Suprapubic skin (tissue), 4 donors: ENCODE data around the gene TP73. TPM values are rescaled to one million over a fixed set of nuclear protein-coding genes. Genes with fewer than 3 reads are reported as not detected.

Experiments used
- DNase-seq, 2 donors: peaks; one replicate each; pipeline ENCODE4 v3.0.0-alpha.2; 2019; ENCODE audit warnings: low spot score in 2 of 2
- H3K27ac ChIP-seq: fragments of 200-600 bp; sonication (generic); one replicate; pipeline ENCODE4 v1.5.1; 2019
- H3K27me3 ChIP-seq: fragments of 200-600 bp; sonication (generic); one replicate; pipeline ENCODE4 v1.5.1; 2019
- H3K36me3 ChIP-seq: fragments of 200-600 bp; sonication (generic); one replicate; pipeline ENCODE4 v1.5.1; 2019
- H3K4me1 ChIP-seq: fragments of 200-600 bp; sonication (generic); one replicate; pipeline ENCODE4 v1.5.1; 2019
- H3K4me3 ChIP-seq: fragments of 200-600 bp; sonication (generic); one replicate; pipeline ENCODE4 v1.5.1; 2019; ENCODE audit warnings: mild to moderate bottlenecking
- H3K9me3 ChIP-seq: fragments of 200-600 bp; sonication (generic); one replicate; pipeline ENCODE4 v1.5.1; 2019
- CTCF ChIP-seq, 2 donors: fragments of 200-600 bp in 1 of 2; fragments of 450-650 bp in 1 of 2; sonication (generic) in 1 of 2; IDR thresholded peaks; one replicate each; pipeline ENCODE4 v1.5.1; 2016 to 2019; ENCODE audit warnings: antibody characterized with exemption in 2 of 2, mild to moderate bottlenecking in 1 of 2, moderate library complexity in 1 of 2
- EP300 ChIP-seq: sonication (generic); formaldehyde crosslinking; IDR thresholded peaks from one replicate; pipeline ENCODE4 v1.6.1; 2017; ENCODE audit warnings: antibody characterized with exemption
- POLR2A ChIP-seq, 2 donors: fragments of 450-650 bp; IDR thresholded peaks; one replicate each; pipeline ENCODE4 v1.6.1; 2017; ENCODE audit warnings: antibody characterized with exemption in 2 of 2, mild to moderate bottlenecking in 2 of 2, moderate library complexity in 2 of 2
- POLR2AphosphoS5 ChIP-seq, 3 donors: sonication (generic); formaldehyde crosslinking; IDR thresholded peaks; one replicate each; pipeline ENCODE4 v1.6.1; 2017; ENCODE audit warnings: antibody characterized with exemption in 3 of 3
- WGBS: methylation state at CpG from one replicate; pipeline ENCODE4 v1.1.5; 2018; 5-methylcytosine and 5-hydroxymethylcytosine counted together
- total RNA-seq, 4 donors: library from RNA; depleted of rRNA; stranded (reverse); fragments of >200 nt; gene quantifications; one replicate each; pipeline ENCODE4 v1.1.0, GENCODE V29; 2016

The TP73 gene
- total RNA-seq, 4 donors from 2014 or later, result 8.8 to 24.7 (median 16.9) TPM

GRCh38 chr1:3711780-3712451 is 59.6 kb downstream of the TP73 start:
- H3K9me3 ChIP-seq, result no peaks in the 10 kb centered on the region
- no peak for TF ChIP-seq CTCF (IDR thresholded peaks at IDR 0.05)
- TF ChIP-seq POLR2A (IDR thresholded peaks at IDR 0.05), result no peak
- TF ChIP-seq EP300, result no peak
- no peak for TF ChIP-seq POLR2AphosphoS5 (IDR thresholded peaks at IDR 0.05)
- no peak overlapping the region for H3K4me3 ChIP-seq
- DNase-seq, result no peak
- H3K27ac ChIP-seq, result no peak overlapping the region
- WGBS, result 50% methylated on average over 20 of the region's 24 CpGs
- H3K27me3 ChIP-seq, result peaks cover 90% of the 10 kb centered on the region
- H3K4me1 ChIP-seq, result peaks cover 66% of the 10 kb centered on the region
- no peaks in the 10 kb centered on the region for H3K36me3 ChIP-seq

GRCh38 chr1:3712573-3713535 is 60.5 kb downstream of the TP73 start:
- Histone ChIP-seq H3K9me3 (no peaks in the 10 kb centered on the region), H3K27me3 (peaks cover 91% of the 10 kb centered on the region), H3K4me3 (no peak overlapping the region), H3K4me1 (peaks cover 71% of the 10 kb centered on the region), H3K36me3 (no peaks in the 10 kb centered on the region), H3K27ac (peak overlapping the region; percentile 14)
- TF ChIP-seq EP300 (no peak), POLR2A (IDR thresholded peaks at IDR 0.05) (no peak), POLR2AphosphoS5 (IDR thresholded peaks at IDR 0.05) (no peak), CTCF (IDR thresholded peaks at IDR 0.05) (no peak)
- 60% methylated on average over 10 of the region's 19 CpGs for WGBS
- no peak for DNase-seq

GRCh38 chr1:3713840-3714239 is 61.5 kb downstream of the TP73 start:
- Histone ChIP-seq H3K9me3 (no peaks in the 10 kb centered on the region), H3K4me3 (no peak overlapping the region), H3K4me1 (peaks cover 73% of the 10 kb centered on the region), H3K27me3 (peaks cover 91% of the 10 kb centered on the region), H3K36me3 (no peaks in the 10 kb centered on the region), H3K27ac (no peak overlapping the region)
- DNase-seq, result no peak
- 88% methylated on average over 7 of the region's 7 CpGs for WGBS
- TF ChIP-seq EP300 (no peak), CTCF (IDR thresholded peaks at IDR 0.05) (no peak), POLR2AphosphoS5 (IDR thresholded peaks at IDR 0.05) (no peak), POLR2A (IDR thresholded peaks at IDR 0.05) (no peak)

GRCh38 chr1:3714284-3714741 is 62.0 kb downstream of the TP73 start:
- no peaks in the 10 kb centered on the region for H3K9me3 ChIP-seq
- TF ChIP-seq POLR2A (IDR thresholded peaks at IDR 0.05), result no peak
- no peak for TF ChIP-seq POLR2AphosphoS5 (IDR thresholded peaks at IDR 0.05)
- no peak for TF ChIP-seq CTCF (IDR thresholded peaks at IDR 0.05)
- TF ChIP-seq EP300, result no peak
- 67% methylated on average over 3 of the region's 10 CpGs for WGBS
- no peak for DNase-seq
- H3K27me3 ChIP-seq, result peaks cover 89% of the 10 kb centered on the region
- H3K36me3 ChIP-seq, result no peaks in the 10 kb centered on the region
- no peak overlapping the region for H3K27ac ChIP-seq
- H3K4me1 ChIP-seq, result peaks cover 70% of the 10 kb centered on the region
- H3K4me3 ChIP-seq, result no peak overlapping the region

GRCh38 chr1:3714814-3715213 is 62.5 kb downstream of the TP73 start:
- H3K4me1 ChIP-seq, result peaks cover 65% of the 10 kb centered on the region
- no peak for DNase-seq
- H3K36me3 ChIP-seq, result no peaks in the 10 kb centered on the region
- no peak for TF ChIP-seq EP300
- TF ChIP-seq CTCF (IDR thresholded peaks at IDR 0.05), result no peak
- no peak for TF ChIP-seq POLR2AphosphoS5 (IDR thresholded peaks at IDR 0.05)
- no peak for TF ChIP-seq POLR2A (IDR thresholded peaks at IDR 0.05)
- peaks cover 84% of the 10 kb centered on the region for H3K27me3 ChIP-seq
- WGBS, result 80% methylated on average over 2 of the region's 10 CpGs
- no peak overlapping the region for H3K27ac ChIP-seq
- H3K9me3 ChIP-seq, result no peaks in the 10 kb centered on the region
- H3K4me3 ChIP-seq, result no peak overlapping the region
